ENCODE results near the gene SORCS2. TPM values are rescaled to one million over a fixed set of nuclear protein-coding genes. Genes with fewer than 3 reads are reported as not detected.

The SORCS2 gene
- polyA plus RNA-seq, 1 donor (not counting 4 experiments of a cell fraction or from before 2014, with no cell fraction given): 0.09 TPM

DNA sequence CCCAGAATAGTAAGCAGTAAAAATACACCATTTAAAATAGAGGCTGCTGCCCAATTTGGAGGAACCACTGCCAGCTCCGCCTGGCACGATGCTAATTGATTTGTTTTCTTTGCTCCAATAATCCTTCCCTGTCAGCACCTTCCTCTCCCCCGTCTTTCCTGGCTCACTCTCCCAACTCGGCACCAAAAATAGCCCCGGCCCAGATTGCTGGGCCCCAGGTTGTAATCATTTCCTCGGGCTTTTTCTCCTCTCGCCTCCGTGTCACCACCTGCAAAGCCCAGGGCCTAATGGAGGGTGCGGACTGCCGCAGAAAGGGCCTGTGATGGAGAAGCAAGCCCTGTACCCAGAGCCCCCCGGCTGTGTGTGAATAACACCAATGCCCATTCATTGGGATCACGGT is 440.0 kb downstream of the SORCS2 start:
- Histone ChIP-seq H3K36me3 (ENCODE audit: control insufficient read depth in 2 of 2, extremely low read depth in 1 of 2, insufficient read depth in 2 of 2, low read length in 2 of 2) (no peaks in the 10 kb centered on the region), H3K9me1 (ENCODE audit: control insufficient read depth, extremely low read depth, insufficient read depth, low read length) (no peaks in the 10 kb centered on the region), H3K27ac (ENCODE audit: control insufficient read depth, insufficient read depth, low read length) (no peak overlapping the region), H3K4me2 (ENCODE audit: control insufficient read depth, extremely low read depth, insufficient read depth, low read depth, low read length) (no peak overlapping the region), H2AFZ (ENCODE audit: control insufficient read depth, low read length) (no peak overlapping the region), H3K4me1 (ENCODE audit: control insufficient read depth, extremely low read depth, insufficient read depth, low read length) (peaks cover 14% of the 10 kb centered on the region), H3K9ac (ENCODE audit: control insufficient read depth, extremely low read depth, insufficient read depth, low read length) (no peak overlapping the region), H4K20me1 (ENCODE audit: control insufficient read depth, extremely low read depth, insufficient read depth, low read length) (no peaks in the 10 kb centered on the region), H3K9me3 (ENCODE audit: control insufficient read depth, low read depth, low read length) (peaks cover 6% of the 10 kb centered on the region), H3K27me3 (ENCODE audit: control insufficient read depth, extremely low read depth, insufficient read depth, low read length) (peaks cover 39% of the 10 kb centered on the region), H3K4me3 (ENCODE audit: control insufficient read depth in 2 of 3, extremely low read depth in 1 of 3, insufficient read depth in 2 of 3, low read depth in 1 of 3, low read length in 3 of 3) (no peak overlapping the region), H3K79me2 (ENCODE audit: control insufficient read depth, insufficient read depth, low read length) (no peaks in the 10 kb centered on the region)
- FAIRE-seq (no peak), DNase-seq (ENCODE audit: low read depth, low spot score) (no peak)
- no peak for TF ChIP-seq EZH2 (IDR thresholded peaks at IDR 0.05; ENCODE audit: low read length)
- TF ChIP-seq, protein P1, sequence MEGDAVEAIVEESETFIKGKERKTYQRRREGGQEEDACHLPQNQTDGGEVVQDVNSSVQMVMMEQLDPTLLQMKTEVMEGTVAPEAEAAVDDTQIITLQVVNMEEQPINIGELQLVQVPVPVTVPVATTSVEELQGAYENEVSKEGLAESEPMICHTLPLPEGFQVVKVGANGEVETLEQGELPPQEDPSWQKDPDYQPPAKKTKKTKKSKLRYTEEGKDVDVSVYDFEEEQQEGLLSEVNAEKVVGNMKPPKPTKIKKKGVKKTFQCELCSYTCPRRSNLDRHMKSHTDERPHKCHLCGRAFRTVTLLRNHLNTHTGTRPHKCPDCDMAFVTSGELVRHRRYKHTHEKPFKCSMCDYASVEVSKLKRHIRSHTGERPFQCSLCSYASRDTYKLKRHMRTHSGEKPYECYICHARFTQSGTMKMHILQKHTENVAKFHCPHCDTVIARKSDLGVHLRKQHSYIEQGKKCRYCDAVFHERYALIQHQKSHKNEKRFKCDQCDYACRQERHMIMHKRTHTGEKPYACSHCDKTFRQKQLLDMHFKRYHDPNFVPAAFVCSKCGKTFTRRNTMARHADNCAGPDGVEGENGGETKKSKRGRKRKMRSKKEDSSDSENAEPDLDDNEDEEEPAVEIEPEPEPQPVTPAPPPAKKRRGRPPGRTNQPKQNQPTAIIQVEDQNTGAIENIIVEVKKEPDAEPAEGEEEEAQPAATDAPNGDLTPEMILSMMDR (optimal IDR thresholded peaks at IDR 0.05 in 1 of 3, IDR thresholded peaks at IDR 0.05 in 1 of 3, conservative IDR thresholded peaks at IDR 0.05 in 1 of 3; ENCODE audit: extremely low read depth in 1 of 3, insufficient read depth in 2 of 3, low read length in 3 of 3): no peak
- dilution Hi-C loops (cut with MboI; ENCODE audit: extremely low pct_ligation_motif_present, low sequenced_read_pairs): no loop called here

DNA sequence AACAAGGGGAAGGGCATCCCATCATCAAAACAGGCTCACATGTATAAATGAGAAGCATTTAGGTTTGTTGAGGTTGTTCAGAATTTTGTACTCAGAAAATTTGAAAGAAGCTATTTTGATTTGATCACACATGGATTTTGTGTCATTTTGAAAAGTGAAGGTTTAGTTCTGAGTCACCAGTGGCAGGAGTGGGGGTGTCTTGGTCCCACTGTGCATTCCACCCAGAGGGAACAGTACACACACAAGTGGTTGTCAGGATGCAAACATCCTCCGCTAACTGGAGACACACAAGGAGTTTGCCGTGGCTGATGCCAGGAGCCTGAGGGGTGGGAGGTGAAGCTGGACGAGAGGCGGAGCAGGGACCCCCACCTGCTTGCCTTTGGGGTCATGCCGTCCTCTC is 440.6 kb downstream of the SORCS2 start:
- Histone ChIP-seq H3K36me3 (ENCODE audit: control insufficient read depth in 2 of 2, extremely low read depth in 1 of 2, insufficient read depth in 2 of 2, low read length in 2 of 2) (no peaks in the 10 kb centered on the region), H4K20me1 (ENCODE audit: control insufficient read depth, extremely low read depth, insufficient read depth, low read length) (no peaks in the 10 kb centered on the region), H2AFZ (ENCODE audit: control insufficient read depth, low read length) (no peak overlapping the region), H3K27ac (ENCODE audit: control insufficient read depth, insufficient read depth, low read length) (no peak overlapping the region), H3K9me1 (ENCODE audit: control insufficient read depth, extremely low read depth, insufficient read depth, low read length) (no peaks in the 10 kb centered on the region), H3K4me3 (ENCODE audit: control insufficient read depth in 2 of 3, extremely low read depth in 1 of 3, insufficient read depth in 2 of 3, low read depth in 1 of 3, low read length in 3 of 3) (no peak overlapping the region), H3K4me2 (ENCODE audit: control insufficient read depth, extremely low read depth, insufficient read depth, low read depth, low read length) (no peak overlapping the region), H3K9me3 (ENCODE audit: control insufficient read depth, low read depth, low read length) (peaks cover 6% of the 10 kb centered on the region), H3K9ac (ENCODE audit: control insufficient read depth, extremely low read depth, insufficient read depth, low read length) (no peak overlapping the region), H3K79me2 (ENCODE audit: control insufficient read depth, insufficient read depth, low read length) (no peaks in the 10 kb centered on the region), H3K27me3 (ENCODE audit: control insufficient read depth, extremely low read depth, insufficient read depth, low read length) (peaks cover 39% of the 10 kb centered on the region), H3K4me1 (ENCODE audit: control insufficient read depth, extremely low read depth, insufficient read depth, low read length) (peaks cover 14% of the 10 kb centered on the region)
- TF ChIP-seq, protein P1 (optimal IDR thresholded peaks at IDR 0.05 in 1 of 3, IDR thresholded peaks at IDR 0.05 in 1 of 3, conservative IDR thresholded peaks at IDR 0.05 in 1 of 3; ENCODE audit: extremely low read depth in 1 of 3, insufficient read depth in 2 of 3, low read length in 3 of 3): no peak
- no peak for TF ChIP-seq EZH2 (IDR thresholded peaks at IDR 0.05; ENCODE audit: low read length)
- no peak for FAIRE-seq
- DNase-seq (ENCODE audit: low read depth, low spot score): no peak
- dilution Hi-C loops (cut with MboI; ENCODE audit: extremely low pct_ligation_motif_present, low sequenced_read_pairs): no loop called here

All from keratinocyte (primary cell).